HG03280 (cell line): ENCODE measurements around the gene GLYATL1.
"Not testable (repeated sequence)": the region's sequence is repeated elsewhere in the genome, so short reads cannot be mapped to it uniquely, and the experiment has no call there.

Experiments
- ATAC-seq: cut with Tn5 transposase; IDR thresholded peaks from one replicate; pipeline ENCODE4 v1.9.1; 2021; ENCODE audit warnings: mild to moderate bottlenecking, moderate library complexity; ENCODE audit not compliant: unreplicated experiment

GLYATL1 gene

DNA sequence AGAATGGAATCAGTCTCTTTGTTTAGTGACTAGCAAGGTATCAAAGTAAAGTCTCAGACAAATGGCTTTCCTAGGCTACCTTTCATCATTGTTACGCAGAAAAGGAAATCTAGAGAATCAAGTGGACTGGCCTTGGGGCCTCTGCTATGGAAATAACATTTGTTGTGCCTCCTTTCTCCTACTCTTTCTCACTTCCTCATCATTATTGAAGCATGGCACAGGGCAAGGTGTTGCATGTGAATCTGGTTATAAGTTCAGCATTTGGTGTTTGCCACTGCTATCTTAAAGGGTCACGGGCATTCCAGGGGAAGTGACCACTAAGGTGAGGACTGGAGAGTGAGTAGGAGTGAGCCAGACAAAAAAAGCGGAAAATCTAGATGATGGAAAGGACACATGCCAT lies 54.9 kb downstream of the GLYATL1 start:
- no peak for ATAC-seq

DNA sequence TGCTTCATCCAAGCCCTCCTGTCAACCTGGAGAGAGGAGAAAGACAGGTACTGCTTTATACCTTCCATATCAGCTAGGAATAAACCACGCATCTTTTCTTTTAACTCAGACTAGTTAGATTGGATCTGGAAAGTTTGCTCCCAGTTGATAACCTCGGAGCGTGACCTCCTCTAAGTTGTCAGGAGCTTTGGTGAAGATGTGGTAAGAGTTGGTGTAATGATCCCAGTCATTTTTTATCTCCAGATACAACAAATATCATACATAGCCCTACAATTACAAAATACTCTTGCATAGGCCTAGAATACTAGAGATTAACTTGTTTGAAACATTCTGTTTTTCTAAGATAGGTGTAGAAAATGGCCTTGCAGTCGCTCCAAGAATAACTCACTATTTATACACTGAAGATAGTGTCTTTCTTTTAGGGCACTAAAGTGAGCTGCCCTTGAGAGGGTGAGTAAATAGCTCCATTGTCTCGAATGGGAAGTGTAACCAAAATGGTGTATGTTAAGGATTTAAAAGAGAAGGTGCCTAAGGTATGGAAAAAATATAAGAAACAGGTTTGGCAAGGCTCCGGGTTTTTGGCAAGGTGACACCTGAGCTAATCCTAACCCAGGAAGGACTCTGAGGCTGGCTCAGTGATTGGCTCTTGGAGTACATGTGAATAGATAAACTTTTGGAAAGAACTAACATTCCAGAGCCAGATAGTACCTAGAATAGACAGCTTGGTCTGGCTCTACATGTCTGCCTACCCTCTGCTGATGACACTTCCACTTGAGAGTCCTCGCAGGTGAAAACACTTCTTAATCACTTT lies 59.4 kb downstream of the GLYATL1 start:
- ATAC-seq, result no peak

- no peak for ATAC-seq
Measured at GRCh38 chr11:58999291-58999680, 60.0 kb downstream of the GLYATL1 start.

DNA sequence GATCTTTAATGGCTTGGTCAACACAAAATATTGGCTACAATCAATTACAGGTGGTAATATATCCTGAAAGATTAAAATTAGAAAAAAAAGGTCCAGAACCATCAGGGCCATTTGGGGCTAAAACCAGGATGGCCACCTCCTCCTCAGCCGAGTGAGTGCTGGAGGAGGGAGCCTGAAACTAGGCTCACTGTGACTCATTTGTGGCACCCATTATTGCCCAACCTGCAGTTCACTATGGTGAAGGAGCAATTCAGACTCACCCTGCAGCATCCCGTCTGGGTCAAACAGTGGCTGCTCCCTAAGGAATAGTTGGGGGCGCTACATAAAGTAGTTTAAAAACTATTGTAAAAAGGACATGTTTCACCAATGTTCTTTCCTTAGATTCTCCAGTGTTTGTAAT lies 60.7 kb downstream of the GLYATL1 start:
- ATAC-seq, result no peak

DNA sequence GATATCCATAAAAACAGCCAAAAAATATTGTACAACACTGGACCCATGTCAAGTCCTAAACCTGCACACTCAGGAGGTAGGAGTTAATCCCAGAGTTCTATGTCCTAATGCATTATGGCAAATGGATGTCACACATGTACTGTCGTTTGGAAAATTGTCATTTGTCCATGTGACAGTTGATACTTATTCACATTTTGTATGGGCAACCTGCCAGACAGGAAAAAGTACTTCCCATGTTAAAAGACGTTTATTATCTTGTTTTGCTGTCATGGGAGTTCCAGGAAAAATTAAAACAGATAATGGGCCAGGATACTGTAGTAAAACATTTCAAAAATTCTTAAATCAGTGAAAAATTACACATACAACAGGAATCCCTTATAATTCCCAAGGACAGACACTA lies 62.7 kb downstream of the GLYATL1 start:
- not testable (repeated sequence) for ATAC-seq
